ENCODE data around the gene ADAMTS14. TPM values are rescaled to one million over a fixed set of nuclear protein-coding genes. Genes with fewer than 3 reads are reported as not detected.
A peak's percentile ranks its signal among the peaks of the same experiment; 100 is the strongest.
"Not testable (repeated sequence)": the region's sequence is repeated elsewhere in the genome, so short reads cannot be mapped to it uniquely, and the experiment has no call there.

ADAMTS14 gene
- total RNA-seq, 1 experiment from 2014 or later = 7.6 TPM

GRCh38 chr10:70663458-70664409, 8.6 kb upstream of the ADAMTS14 start:
- peaks cover 46% of the 10 kb centered on the region for H3K4me1 ChIP-seq
- not testable (repeated sequence) for H3K4me3 ChIP-seq; H3K36me3 ChIP-seq; H3K9me3 ChIP-seq (replicated peaks); H3K27me3 ChIP-seq
- peak overlapping the region; percentile 94 for H3K27ac ChIP-seq
- peak; percentile 40 to 68 for DNase-seq

GRCh38 chr10:70664702-70665195, 7.6 kb upstream of the ADAMTS14 start:
- Histone ChIP-seq H3K4me1 (peaks cover 46% of the 10 kb centered on the region), H3K27me3 (no peaks in the 10 kb centered on the region), H3K4me3 (no peak overlapping the region), H3K36me3 (no peaks in the 10 kb centered on the region), H3K27ac (peak overlapping the region; percentile 94), H3K9me3 (replicated peaks) (no peaks in the 10 kb centered on the region)
- peak; percentile 98 to 99 for DNase-seq

- H3K9me3 ChIP-seq (replicated peaks) = no peaks in the 10 kb centered on the region
- no peak overlapping the region for H3K4me3 ChIP-seq
- H3K36me3 ChIP-seq = no peaks in the 10 kb centered on the region
- no peak overlapping the region for H3K27ac ChIP-seq
- H3K4me1 ChIP-seq = peaks cover 29% of the 10 kb centered on the region
- no peaks in the 10 kb centered on the region for H3K27me3 ChIP-seq
- DNase-seq = no peak
Measured at GRCh38 chr10:70666960-70667798, 5.1 kb upstream of the ADAMTS14 start.

- not testable (repeated sequence) for H3K27me3 ChIP-seq; H3K9me3 ChIP-seq (replicated peaks); H3K4me3 ChIP-seq; DNase-seq; H3K36me3 ChIP-seq; H3K27ac ChIP-seq
- H3K4me1 ChIP-seq = peaks cover 25% of the 10 kb centered on the region
Measured at GRCh38 chr10:70667818-70668217, 4.5 kb upstream of the ADAMTS14 start.

- Histone ChIP-seq H3K9me3 (replicated peaks) (no peaks in the 10 kb centered on the region), H3K36me3 (no peaks in the 10 kb centered on the region), H3K27me3 (no peaks in the 10 kb centered on the region), H3K4me3 (no peak overlapping the region), H3K27ac (no peak overlapping the region), H3K4me1 (peaks cover 19% of the 10 kb centered on the region)
- DNase-seq = no peak
Measured at GRCh38 chr10:70668454-70668970, 3.8 kb upstream of the ADAMTS14 start.

GRCh38 chr10:70669015-70669414, 3.3 kb upstream of the ADAMTS14 start:
- Histone ChIP-seq H3K4me1 (peaks cover 21% of the 10 kb centered on the region), H3K4me3 (no peak overlapping the region), H3K36me3 (no peaks in the 10 kb centered on the region), H3K27ac (no peak overlapping the region), H3K27me3 (no peaks in the 10 kb centered on the region), H3K9me3 (replicated peaks) (no peaks in the 10 kb centered on the region)
- no peak for DNase-seq

GRCh38 chr10:70669732-70670317, 2.5 kb upstream of the ADAMTS14 start:
- Histone ChIP-seq H3K4me3 (no peak overlapping the region), H3K4me1 (peaks cover 24% of the 10 kb centered on the region), H3K27ac (no peak overlapping the region), H3K9me3 (replicated peaks) (no peaks in the 10 kb centered on the region), H3K27me3 (no peaks in the 10 kb centered on the region), H3K36me3 (no peaks in the 10 kb centered on the region)
- DNase-seq = no peak

- Histone ChIP-seq H3K4me1 (peaks cover 26% of the 10 kb centered on the region), H3K27me3 (no peaks in the 10 kb centered on the region), H3K36me3 (no peaks in the 10 kb centered on the region), H3K4me3 (peak overlapping the region; percentile 78), H3K27ac (peak overlapping the region; percentile 86), H3K9me3 (replicated peaks) (no peaks in the 10 kb centered on the region)
- DNase-seq = no peak
Measured at GRCh38 chr10:70671619-70672164, 614 bp upstream of the ADAMTS14 start.

GRCh38 chr10:70673043-70673928, 980 bp downstream of the ADAMTS14 start:
- peak overlapping the region; percentile 88 for H3K27ac ChIP-seq
- H3K9me3 ChIP-seq (replicated peaks) = no peaks in the 10 kb centered on the region
- no peaks in the 10 kb centered on the region for H3K27me3 ChIP-seq
- H3K36me3 ChIP-seq = no peaks in the 10 kb centered on the region
- peak; percentile 65 to 70 for DNase-seq
- peaks cover 22% of the 10 kb centered on the region for H3K4me1 ChIP-seq
- H3K4me3 ChIP-seq = peak overlapping the region; percentile 78

- peak overlapping the region; percentile 88 for H3K27ac ChIP-seq
- no peaks in the 10 kb centered on the region for H3K27me3 ChIP-seq
- no peaks in the 10 kb centered on the region for H3K9me3 ChIP-seq (replicated peaks)
- H3K4me3 ChIP-seq = peak overlapping the region; percentile 78
- peaks cover 22% of the 10 kb centered on the region for H3K4me1 ChIP-seq
- H3K36me3 ChIP-seq = no peaks in the 10 kb centered on the region
- peak; percentile 36 to 38 for DNase-seq
Measured at GRCh38 chr10:70673929-70674559, 1.7 kb downstream of the ADAMTS14 start.

GRCh38 chr10:70674560-70675495, 2.5 kb downstream of the ADAMTS14 start:
- Histone ChIP-seq H3K36me3 (no peaks in the 10 kb centered on the region), H3K27ac (peak overlapping the region; percentile 88), H3K27me3 (no peaks in the 10 kb centered on the region), H3K9me3 (replicated peaks) (no peaks in the 10 kb centered on the region), H3K4me1 (peaks cover 22% of the 10 kb centered on the region), H3K4me3 (peak overlapping the region; percentile 78)
- peak; percentile 81 to 87 for DNase-seq

GRCh38 chr10:70675496-70676161, 3.3 kb downstream of the ADAMTS14 start:
- Histone ChIP-seq H3K4me1 (peaks cover 27% of the 10 kb centered on the region), H3K4me3 (no peak overlapping the region), H3K9me3 (replicated peaks) (no peaks in the 10 kb centered on the region), H3K27ac (peak overlapping the region; percentile 88), H3K36me3 (no peaks in the 10 kb centered on the region), H3K27me3 (no peaks in the 10 kb centered on the region)
- no peak for DNase-seq

All from SJCRH30 (cell line).